ENCODE data around the gene ZNF71. TPM values are rescaled to one million over a fixed set of nuclear protein-coding genes. Genes with fewer than 3 reads are reported as not detected.

The ZNF71 gene
- polyA plus RNA-seq, 1 donor (not counting 4 experiments of a cell fraction or from before 2014, with no cell fraction given) = 4.8 TPM

DNA sequence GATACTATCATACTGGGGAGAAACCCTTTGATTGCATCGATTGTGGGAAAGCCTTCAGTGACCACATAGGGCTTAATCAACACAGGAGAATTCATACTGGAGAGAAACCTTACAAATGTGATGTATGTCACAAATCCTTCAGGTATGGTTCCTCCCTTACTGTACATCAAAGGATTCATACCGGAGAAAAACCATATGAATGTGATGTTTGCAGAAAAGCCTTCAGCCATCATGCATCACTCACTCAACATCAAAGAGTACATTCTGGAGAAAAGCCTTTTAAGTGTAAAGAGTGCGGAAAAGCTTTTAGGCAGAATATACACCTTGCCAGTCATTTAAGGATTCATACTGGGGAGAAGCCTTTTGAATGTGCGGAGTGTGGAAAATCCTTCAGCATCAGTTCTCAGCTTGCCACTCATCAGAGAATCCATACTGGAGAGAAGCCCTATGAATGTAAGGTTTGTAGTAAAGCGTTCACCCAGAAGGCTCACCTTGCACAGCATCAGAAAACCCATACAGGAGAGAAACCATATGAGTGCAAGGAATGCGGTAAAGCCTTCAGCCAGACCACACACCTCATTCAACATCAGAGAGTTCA is 40.7 kb upstream of the ZNF71 start:
- Histone ChIP-seq H3K36me3 (ENCODE audit: control insufficient read depth in 2 of 2, extremely low read depth in 1 of 2, insufficient read depth in 2 of 2, low read length in 2 of 2) (peaks cover 10 to 21% of the 10 kb centered on the region in 2 experiments), H3K4me2 (ENCODE audit: control insufficient read depth, extremely low read depth, insufficient read depth, low read depth, low read length) (no peak overlapping the region), H3K27ac (ENCODE audit: control insufficient read depth, insufficient read depth, low read length) (no peak overlapping the region), H3K4me1 (ENCODE audit: control insufficient read depth, extremely low read depth, insufficient read depth, low read length) (no peaks in the 10 kb centered on the region), H2AFZ (ENCODE audit: control insufficient read depth, low read length) (no peak overlapping the region), H4K20me1 (ENCODE audit: control insufficient read depth, extremely low read depth, insufficient read depth, low read length) (no peaks in the 10 kb centered on the region), H3K9me1 (ENCODE audit: control insufficient read depth, extremely low read depth, insufficient read depth, low read length) (no peaks in the 10 kb centered on the region), H3K27me3 (ENCODE audit: control insufficient read depth, extremely low read depth, insufficient read depth, low read length) (no peaks in the 10 kb centered on the region), H3K9ac (ENCODE audit: control insufficient read depth, extremely low read depth, insufficient read depth, low read length) (no peak overlapping the region), H3K4me3 (ENCODE audit: control insufficient read depth in 2 of 3, extremely low read depth in 1 of 3, insufficient read depth in 2 of 3, low read depth in 1 of 3, low read length in 3 of 3) (no peak overlapping the region), H3K9me3 (ENCODE audit: control insufficient read depth, low read depth, low read length) (peaks cover 28% of the 10 kb centered on the region), H3K79me2 (ENCODE audit: control insufficient read depth, insufficient read depth, low read length) (no peaks in the 10 kb centered on the region)
- no peak for FAIRE-seq
- dilution Hi-C loops (cut with MboI; ENCODE audit: extremely low pct_ligation_motif_present, low sequenced_read_pairs) = no loop called here
- TF ChIP-seq CTCF (optimal IDR thresholded peaks at IDR 0.05 in 1 of 3, IDR thresholded peaks at IDR 0.05 in 1 of 3, conservative IDR thresholded peaks at IDR 0.05 in 1 of 3; ENCODE audit: extremely low read depth in 1 of 3, insufficient read depth in 2 of 3, low read length in 3 of 3) = no peak
- TF ChIP-seq EZH2 (IDR thresholded peaks at IDR 0.05; ENCODE audit: low read length) = no peak
- no peak for DNase-seq (ENCODE audit: low read depth, low spot score)

GRCh38 chr19:56562766-56563165 is 32.3 kb upstream of the ZNF71 start:
- H3K4me1 ChIP-seq (ENCODE audit: control insufficient read depth, extremely low read depth, insufficient read depth, low read length) = no peaks in the 10 kb centered on the region
- no peaks in the 10 kb centered on the region for H4K20me1 ChIP-seq (ENCODE audit: control insufficient read depth, extremely low read depth, insufficient read depth, low read length)
- no peak overlapping the region for H3K9ac ChIP-seq (ENCODE audit: control insufficient read depth, extremely low read depth, insufficient read depth, low read length)
- H3K9me1 ChIP-seq (ENCODE audit: control insufficient read depth, extremely low read depth, insufficient read depth, low read length) = no peaks in the 10 kb centered on the region
- no peak overlapping the region for H3K4me2 ChIP-seq (ENCODE audit: control insufficient read depth, extremely low read depth, insufficient read depth, low read depth, low read length)
- H3K4me3 ChIP-seq (ENCODE audit: control insufficient read depth in 2 of 3, extremely low read depth in 1 of 3, insufficient read depth in 2 of 3, low read depth in 1 of 3, low read length in 3 of 3) = no peak overlapping the region
- no peak for DNase-seq (ENCODE audit: low read depth, low spot score)
- peaks cover 6% of the 10 kb centered on the region for H3K9me3 ChIP-seq (ENCODE audit: control insufficient read depth, low read depth, low read length)
- no peak overlapping the region for H2AFZ ChIP-seq (ENCODE audit: control insufficient read depth, low read length)
- dilution Hi-C loops (cut with MboI; ENCODE audit: extremely low pct_ligation_motif_present, low sequenced_read_pairs) = no loop called here
- no peaks in the 10 kb centered on the region for H3K79me2 ChIP-seq (ENCODE audit: control insufficient read depth, insufficient read depth, low read length)
- FAIRE-seq = no peak
- H3K36me3 ChIP-seq (ENCODE audit: control insufficient read depth in 2 of 2, extremely low read depth in 1 of 2, insufficient read depth in 2 of 2, low read length in 2 of 2) = no peaks in the 10 kb centered on the region
- TF ChIP-seq EZH2 (IDR thresholded peaks at IDR 0.05; ENCODE audit: low read length) = no peak
- TF ChIP-seq CTCF (optimal IDR thresholded peaks at IDR 0.05 in 1 of 3, IDR thresholded peaks at IDR 0.05 in 1 of 3, conservative IDR thresholded peaks at IDR 0.05 in 1 of 3; ENCODE audit: extremely low read depth in 1 of 3, insufficient read depth in 2 of 3, low read length in 3 of 3) = no peak
- H3K27me3 ChIP-seq (ENCODE audit: control insufficient read depth, extremely low read depth, insufficient read depth, low read length) = no peaks in the 10 kb centered on the region
- H3K27ac ChIP-seq (ENCODE audit: control insufficient read depth, insufficient read depth, low read length) = no peak overlapping the region

All from keratinocyte (primary cell).